ENCODE data around the gene GDPD5.
A peak's percentile ranks its signal among the peaks of the same experiment; 100 is the strongest.

Gene GDPD5

DNA sequence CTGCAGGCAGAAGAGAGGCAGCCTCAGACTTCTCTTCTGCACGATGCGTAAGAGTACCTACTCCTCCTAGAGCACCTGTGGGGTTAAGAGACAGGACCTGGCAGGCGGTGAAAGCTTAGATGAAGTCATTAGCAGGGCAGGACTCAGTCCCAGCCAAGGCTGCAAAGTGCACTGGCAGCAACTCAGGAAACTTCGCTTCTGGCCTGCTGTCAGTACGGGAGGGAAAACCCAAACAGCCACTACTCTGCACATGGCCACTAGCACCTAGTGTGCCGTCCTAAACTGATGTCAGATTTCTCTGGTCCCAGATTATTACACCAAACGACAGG, 84.0 kb downstream of the GDPD5 start:
- no peak for DNase-seq

DNA sequence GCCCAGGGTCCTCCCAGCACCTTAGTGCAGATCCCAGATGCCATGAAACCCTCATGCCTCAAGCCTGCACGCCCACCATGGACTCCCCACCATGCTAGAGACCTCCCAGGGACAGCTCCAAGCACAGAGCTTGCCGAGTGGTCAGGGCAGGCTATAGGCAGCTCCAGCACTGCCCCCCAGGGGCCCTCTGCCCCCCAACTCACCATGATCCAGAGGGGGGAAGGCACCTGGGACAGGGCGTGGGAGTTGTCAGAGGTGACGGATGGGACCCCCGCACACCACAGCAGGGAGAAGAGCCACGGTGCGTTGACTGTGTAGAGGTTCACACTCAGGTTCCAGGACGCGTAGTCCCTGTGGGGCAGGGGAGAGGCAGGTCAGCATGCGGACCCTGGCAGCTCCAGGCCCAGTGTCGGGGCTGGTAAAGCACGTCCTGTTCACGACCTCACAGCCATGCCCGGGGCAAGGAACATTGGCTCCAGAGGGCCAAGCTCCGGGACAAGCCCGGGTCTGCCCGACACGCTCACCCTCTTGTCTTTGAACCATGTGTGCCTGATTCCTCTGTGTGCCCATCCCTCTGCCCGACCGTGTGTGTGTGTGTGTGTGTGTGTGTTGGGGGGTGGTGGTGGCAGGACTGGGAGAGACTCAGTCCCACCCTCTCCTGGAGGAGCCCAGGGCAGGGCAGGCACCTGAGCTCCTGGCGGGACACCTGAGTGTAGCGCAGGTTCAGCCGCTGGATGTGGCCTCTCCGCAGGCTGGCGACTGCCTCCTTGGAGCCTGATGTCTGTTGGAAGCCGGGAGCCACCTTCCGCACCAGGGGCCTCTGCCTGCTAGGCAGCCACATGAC, 84.6 kb downstream of the GDPD5 start:
- no peak for DNase-seq

DNA sequence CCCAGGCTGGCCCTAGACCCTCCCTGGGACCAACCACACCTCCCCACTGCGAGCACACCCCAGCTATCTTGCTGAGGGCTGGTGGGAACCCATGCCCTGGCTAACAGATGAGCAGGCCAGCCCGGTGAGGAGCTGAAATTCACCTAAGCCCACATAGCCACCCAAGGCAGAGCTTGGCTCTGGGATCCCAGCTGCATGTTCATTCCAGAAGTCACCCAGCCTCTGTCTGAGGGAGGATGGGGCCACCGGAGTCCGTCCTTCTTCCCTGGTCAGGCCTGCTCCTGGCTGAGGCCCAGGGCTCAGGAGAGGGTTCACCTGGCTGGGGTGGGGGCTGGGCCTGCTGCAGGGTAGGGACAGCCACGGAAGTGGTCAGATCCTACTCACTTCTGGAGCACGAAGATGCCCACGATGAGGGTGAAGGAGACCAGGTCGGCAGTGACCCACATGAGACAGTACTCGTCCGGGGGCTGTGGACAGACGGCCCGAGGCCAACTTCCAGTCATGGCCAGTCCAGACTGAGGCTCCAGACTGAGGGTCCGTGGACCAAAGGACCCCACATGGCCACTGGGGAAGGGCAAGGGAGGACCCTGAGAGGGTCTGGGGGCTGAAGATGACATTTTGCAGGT, 86.1 kb downstream of the GDPD5 start:
- DNase-seq, result no peak

DNA sequence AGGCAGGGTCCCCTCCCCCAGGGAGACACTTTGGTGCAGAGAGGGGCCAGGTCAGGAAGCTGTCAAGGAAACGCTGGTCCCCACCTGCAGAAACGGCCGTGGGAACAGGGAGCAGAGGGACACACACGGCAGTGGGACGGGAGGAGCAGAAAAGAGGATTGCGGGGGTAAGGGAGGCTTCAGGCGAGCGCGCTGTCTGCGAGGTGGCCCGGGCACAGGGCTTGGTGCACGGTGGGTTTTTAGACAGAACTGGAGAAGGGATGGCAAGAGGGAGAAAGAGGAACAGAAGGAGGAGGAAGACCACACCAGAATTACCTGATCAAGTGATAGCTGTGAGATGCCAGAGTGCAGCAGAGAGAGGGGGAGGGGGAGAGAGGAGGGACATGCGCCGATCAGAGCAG, 86.7 kb downstream of the GDPD5 start:
- DNase-seq, result no peak

DNA sequence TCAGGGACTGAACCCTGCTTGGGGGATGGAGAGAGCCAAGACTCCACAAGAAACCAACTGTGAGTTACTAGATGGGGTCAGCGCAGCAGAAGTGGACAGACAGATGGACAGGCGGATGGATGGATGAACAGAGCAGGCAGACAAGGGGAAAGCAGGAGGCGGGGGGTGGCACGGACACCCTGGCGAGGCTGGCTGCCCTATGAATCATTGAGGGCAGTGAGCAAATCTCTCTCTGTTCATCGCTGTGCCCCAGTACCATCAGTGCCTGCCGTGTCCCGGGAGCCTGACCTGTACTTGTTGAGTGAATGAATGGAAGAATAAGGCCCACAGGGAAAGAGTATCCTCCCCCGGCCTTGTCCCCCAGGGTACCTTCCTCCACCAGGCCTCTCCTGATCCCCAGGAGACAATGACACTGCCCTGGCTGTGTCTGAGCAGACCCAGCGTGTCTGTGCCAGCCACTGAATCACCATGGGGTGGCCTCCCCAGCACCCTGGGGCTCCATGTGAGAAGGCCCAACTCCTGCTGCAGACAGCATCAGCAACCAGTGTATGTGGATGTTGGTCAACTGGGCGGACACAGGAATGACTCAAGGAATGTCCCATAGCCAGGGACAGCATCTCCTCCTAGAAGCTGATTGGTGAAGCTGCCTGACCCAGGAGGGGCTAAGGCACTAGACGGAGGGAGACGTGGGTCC, 87.6 kb downstream of the GDPD5 start:
- DNase-seq, result no peak

DNA sequence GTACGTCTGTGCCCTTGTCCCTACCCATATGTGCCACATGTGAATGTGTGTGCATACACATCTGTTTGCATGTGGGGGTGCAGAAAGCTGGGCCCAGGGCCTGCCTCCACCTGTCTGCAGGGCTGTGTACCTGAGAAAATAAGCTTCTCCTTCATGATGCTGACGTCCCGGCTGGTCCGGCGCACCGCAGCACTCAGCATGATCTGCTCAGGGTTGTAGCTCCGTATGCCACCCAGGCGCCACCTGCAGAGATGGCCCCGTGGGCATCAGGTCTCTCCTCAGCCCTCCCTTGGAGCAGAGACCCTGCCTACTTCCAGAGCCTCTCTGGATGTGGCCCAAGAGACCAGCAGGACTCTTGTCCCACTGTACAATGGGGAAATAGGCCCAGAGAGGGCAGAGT, 88.9 kb downstream of the GDPD5 start:
- DNase-seq, result no peak

DNA sequence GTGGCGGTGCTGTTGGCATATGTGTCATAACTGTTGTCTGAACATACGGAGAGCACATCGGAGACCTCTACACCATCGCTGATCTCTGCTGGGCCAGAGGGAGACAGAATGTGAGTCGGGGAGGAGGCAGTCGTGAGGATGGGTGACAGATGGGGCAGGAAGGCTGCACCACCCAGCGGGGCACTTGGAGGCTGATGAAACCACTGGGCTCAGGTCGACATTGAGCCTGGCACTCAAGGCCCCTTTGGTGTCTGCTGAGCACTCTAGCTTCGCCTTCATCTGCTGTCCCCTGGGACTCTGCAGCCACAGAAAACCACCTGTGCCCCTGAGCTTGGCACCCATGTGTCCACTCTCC, 90.2 kb downstream of the GDPD5 start:
- DNase-seq, result no peak

DNA sequence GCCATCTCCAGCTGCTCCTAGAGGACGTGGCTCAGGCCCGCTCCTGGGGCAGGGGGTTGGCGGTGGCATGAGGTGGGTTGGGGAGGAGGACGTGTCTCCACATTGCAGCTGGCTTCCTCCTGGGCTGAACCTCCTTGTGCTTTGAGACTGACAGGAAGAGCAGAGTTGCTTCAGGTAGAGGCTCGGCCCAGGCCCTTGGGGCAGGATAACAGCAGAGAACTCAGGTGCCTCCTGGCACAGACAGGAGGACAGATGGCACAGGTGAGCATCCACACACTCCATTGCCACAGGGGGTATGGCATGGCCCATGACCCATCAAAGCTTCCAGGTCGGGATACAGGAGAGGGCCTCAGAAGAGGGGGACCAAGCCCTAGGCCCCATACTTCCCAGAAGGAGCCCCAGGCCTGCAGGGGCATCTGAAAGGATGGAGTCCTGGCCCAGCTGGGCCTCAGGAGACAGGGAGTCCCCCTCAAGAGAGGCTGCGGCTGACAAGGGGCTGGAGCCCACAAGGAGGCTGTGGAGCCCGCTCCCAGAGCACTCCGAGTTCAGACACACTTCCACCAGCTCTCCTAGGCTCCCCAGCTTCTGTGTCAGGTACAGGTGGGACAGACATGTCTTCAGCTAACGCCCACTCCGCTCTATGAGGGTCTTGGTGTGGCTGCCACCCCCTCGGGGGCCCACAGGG, 90.7 kb downstream of the GDPD5 start:
- no peak for DNase-seq

DNA sequence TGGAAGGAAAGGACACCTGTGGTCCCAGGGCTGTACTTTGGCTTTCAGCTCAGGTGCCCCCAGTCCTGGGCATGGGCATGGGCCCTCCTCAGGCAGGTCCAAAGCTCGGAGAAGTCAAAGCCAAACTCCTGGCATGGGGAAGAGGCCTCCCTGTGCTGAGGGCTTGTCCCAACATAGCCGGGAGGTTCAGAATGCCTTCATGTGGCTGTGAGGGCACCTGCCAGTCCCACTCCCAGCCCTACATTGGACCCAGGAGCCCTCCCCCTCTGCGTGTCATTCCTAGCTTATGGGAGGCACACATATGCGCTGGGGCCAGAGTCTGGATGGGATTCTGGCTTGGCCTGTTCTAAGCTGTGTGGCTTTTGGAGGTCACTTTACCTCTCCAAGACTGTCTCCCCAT, 91.7 kb downstream of the GDPD5 start:
- no peak for DNase-seq

DNA sequence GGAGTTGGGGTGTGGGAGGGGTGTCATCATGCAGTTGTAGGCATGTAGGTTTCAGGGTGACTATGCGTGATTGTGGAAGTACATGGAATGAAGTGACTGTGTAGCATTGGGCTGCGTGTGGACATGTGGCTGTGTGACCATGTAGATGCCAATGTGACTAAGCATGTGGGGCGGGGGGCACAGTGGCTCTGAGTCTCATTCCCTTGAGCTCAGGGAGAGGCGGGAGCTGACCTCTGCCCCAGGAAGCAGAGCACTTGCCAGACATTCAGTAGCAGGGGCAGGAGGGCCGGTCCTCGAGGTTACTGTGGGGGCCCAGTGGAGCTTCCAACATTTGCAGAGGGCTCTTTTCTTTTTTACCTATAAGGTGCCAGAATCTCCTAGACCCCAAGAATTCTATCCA, 92.3 kb downstream of the GDPD5 start:
- DNase-seq, result no peak

DNA sequence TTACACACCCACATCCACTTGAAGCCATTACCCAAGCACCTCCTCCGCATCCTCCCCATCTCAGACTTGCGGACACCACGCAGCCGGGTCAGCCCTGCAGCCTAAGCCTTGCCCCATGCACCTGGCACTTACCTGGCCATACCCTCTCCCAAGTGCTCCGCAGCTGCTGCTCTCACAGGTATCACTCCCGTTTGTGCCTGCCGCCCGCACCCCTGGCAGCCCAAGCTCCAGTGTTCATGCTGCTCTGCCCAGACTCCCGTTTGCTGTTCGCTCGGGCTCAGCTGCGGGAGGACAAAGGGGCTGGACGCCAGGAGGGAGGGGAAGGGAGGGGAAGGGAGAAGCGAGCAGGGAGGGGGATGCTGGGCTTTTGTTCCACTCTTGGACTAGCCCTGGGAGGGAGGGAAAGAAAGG, 92.8 kb downstream of the GDPD5 start, which contains the start of gene KLHL35:
Gene KLHL35, minus strand, starts transcription at position 293 of the 411 bp plus-strand sequence. CDS start 2,574 bp downstream, outside the sequence.
- no peak for DNase-seq

DNA sequence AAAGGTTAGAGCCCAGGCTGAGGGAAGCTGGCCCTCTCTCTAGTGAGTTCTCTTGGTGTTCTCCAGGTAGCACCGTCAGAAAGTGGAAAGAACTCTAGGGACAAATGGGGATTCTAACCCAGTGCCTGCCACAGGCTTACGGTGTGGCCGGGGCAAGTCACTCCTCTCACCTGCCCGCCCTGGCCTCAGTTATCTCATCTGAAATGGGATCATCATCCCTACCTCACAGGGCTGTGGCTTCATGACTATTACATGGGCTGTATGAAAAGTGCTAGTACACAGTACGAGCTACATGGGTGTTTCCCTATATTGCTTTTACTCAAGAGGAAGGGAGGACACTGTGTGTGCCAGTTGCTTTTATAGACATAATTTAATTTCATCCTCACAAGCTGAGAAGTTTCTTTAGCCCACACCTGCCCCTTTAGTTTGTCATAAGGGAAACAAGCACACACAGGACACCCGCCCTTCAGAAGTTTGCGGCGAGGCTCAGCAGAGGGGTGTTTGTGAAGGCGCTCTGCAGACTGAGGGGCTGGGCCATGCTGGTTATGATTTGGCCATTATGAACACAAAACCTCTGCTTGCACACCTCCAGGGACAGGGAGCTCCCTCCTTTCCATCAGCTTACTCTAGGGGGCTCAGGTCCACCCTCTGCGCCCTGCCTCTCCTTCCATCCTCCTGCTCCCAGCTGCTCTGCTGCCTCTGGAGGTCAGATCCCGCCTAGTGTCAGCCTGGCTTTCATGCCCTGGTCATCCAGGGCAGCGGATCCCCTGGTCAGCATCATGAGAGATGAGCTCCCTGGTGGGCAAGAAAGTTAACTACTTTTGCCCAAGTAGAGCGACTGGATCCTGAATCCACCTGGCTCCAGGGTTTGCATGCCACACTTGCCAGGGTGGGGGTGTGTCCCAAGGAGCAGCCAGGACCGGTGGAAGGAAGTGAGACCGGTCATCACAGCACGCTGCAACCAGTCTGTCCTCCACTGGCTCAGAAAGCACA, 93.9 kb downstream of the GDPD5 start:
- no peak for DNase-seq

DNA sequence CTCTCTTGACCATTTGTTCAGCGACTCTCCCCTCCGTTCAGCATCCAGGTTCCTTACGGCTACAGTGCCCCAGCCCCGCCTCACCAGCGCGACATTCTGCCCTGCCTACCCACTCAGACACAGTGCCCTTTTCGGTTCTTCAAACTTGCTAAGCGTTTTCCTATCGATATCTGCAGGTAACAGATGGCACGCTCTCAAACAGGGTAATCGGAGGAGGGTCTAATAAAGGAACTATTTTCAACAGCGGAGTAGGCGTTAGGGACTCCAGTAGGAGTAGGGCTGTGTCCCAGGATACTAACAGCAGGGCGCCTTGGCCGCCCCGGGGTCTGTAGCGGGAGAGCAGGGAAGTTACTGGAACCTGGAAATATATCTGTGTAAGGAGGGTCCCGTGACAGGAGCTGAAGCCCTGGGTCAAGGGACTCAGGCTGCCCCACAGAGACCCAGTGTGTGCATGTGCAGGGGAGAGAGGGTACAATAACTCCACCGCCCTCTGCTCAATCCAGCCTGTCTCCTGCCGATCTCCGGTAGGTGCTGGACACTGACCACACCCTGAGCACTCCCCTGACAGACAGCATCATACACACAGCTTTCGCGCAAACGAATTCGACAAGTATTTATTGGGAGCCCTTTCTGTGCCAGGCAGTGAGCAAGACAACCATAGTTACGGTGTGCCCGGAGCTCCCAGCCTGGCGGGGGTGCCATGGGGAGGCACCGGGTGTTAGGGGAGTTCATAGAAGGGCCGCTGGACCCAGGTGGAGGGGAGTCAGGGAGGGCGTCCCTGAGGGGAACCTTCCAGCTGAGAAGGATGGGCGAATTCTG, 94.8 kb downstream of the GDPD5 start:
- no peak for DNase-seq

DNA sequence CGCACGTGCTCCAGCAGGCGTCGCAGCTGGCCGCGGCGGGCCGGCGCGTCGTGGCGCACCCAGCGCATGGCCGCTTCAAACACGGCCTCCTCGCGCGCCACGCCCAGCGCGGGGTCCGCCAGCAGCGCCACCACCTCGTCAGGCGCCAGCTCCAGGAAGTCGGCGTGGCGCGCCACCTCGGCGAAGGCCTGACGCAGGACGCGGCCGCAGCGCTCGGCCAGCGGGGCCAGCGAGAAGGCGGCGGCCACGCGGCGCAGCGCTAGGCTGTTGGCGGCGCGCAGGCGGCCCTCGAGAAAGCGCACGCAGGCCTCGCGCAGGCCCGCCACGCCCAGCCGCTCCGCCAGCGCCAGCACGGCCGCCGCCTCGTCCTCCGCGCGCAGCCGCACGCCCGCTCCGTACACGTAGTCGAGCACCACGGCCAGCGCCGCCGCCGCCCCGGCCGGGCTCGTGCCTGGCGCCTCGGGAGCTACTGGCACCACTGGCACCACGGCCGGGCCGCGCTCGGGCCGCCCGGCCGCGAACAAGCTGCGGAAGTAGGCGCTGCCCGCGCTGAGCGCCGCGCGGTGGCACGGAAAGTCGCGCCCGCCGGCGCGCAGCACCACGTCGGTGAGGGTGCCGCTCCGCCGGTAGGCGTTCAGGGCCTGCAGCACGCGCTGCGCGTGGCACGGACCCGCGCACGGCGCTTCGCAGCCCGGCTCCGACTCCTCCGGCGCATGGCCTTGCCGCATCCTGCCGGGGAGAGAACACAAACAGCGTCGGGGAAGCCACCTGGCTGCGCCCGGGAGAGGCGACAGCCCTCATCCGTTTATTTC, 95.6 kb downstream of the GDPD5 start:
- DNase-seq, result peak; percentile 74

DNA sequence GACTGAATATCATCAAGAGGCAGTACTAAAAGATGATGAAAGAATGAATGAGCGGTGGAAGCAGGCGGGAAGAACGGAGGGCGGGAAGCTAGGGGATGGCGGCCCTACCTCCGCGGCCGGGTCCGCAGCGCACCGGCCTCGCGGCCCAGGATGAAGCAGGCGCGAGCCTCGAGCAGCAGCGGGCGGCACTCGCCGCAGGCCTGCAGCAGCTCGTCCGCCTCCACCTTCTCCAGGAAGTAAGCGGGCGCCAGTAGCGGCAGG, 96.2 kb downstream of the GDPD5 start:
- DNase-seq, result no peak

DNA sequence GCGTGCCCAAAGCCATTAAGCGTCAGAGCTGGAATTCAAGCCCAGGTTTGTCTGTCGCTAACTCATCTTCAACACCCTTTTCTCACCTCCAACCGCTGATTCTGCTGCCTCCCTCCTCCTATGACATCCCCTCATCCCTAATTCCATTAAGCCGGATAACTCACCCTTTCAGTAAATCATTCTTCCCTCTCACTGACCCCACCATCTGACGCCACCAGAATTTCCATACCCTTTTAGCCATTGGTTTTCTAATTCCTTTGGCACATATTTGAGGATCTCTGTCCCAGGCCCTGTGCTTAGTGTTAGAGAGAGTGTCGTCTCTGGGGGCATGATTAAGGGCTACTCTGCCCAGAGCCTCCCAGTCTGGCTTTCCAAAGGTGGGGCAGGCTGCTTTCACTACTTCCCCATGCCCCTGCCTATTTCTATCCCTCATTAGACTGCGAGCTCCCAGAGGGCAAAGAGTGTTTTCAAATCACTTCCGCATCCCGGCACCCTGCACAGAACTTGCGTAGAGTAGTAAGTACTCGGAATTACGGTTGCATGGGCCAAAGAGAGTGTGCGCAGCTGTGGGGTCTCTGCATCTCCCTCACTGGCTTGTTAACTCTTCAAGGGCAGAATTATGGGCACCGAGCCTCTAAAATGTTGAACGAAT, 96.6 kb downstream of the GDPD5 start:
- no peak for DNase-seq

DNA sequence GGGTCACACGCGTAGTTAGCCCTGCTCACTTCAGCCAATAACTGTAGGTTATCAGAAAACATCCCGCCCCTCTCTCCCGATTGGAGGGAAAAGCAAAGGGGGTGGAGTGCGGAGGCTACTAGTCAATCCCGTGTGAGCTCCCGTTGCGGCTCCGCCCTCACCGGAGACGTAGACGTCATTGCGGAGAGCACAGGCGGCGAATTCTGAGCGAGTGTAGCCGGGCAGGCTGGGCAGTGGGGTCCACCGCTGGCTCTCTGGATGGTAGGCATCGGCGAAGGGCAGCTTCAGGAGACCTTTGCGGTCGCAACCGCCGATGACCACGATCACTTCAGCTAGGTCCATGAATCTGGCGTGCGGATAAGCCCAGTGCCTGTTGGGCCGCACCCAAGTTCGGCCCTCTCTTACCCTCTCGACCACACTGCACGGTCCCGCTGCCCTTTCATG, 97.4 kb downstream of the GDPD5 start:
- DNase-seq, result peak; percentile 89

DNA sequence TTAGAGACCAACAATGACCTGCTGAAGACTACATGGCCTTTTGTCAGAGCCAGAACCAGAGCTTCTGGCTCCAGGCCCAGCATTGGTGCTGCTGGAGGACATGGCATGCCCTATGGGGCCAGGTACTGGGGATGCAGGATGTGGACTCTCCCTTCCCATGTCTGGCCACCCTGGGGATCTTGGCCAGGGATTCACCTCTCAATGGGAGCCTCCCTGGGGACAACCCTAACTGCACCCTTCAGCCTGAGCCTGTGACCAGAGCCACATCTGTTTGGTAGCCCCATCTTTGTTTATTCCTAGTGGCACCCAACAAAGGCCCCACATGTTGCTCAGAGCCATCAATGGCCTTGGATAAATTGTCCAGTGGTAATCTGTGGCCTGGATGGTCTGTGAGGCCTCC, 98.6 kb downstream of the GDPD5 start:
- DNase-seq, result no peak

DNA sequence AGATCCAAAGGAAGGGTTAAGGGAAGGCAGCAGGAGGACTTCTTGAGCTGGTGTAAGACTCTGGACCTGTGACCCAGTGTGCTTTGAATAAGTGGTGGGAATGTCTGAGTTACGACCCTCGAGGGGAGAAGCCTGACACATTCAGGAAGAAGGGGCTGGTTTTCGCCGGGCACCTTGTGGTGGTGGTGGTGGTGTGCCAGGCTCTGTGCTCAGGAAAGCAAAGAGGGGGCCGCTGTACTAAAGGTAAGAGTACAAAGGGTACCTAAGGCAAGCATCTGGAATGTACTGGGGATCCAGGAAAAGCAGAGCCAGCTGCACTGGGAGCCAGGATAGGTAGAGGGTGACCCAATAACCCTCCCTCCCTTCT, 99.0 kb downstream of the GDPD5 start:
- DNase-seq, result no peak

DNA sequence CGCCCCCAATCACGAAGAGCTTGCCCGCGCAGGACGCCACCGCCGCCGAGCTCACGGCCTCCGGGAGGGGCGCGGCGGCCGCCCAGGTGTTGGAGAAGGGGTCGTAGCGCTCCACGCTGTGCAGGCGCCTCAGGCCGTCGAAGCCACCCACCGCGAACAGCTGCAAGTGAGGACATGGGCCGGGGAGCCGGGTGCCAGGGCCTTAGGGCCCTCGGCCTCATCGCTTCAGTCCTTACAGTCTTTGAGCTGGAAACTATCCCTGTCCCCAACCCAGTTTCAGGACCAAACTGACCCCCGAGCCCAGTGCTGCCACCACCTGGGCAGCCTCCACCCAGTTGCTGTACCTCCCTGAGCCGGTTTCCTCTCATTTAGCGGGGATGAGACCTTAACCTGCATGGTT, 100.3 kb downstream of the GDPD5 start:
- DNase-seq, result no peak

Data from right hindlimb (tissue), 1 donor.